ENCODE results near the gene UNC5A.

DNA sequence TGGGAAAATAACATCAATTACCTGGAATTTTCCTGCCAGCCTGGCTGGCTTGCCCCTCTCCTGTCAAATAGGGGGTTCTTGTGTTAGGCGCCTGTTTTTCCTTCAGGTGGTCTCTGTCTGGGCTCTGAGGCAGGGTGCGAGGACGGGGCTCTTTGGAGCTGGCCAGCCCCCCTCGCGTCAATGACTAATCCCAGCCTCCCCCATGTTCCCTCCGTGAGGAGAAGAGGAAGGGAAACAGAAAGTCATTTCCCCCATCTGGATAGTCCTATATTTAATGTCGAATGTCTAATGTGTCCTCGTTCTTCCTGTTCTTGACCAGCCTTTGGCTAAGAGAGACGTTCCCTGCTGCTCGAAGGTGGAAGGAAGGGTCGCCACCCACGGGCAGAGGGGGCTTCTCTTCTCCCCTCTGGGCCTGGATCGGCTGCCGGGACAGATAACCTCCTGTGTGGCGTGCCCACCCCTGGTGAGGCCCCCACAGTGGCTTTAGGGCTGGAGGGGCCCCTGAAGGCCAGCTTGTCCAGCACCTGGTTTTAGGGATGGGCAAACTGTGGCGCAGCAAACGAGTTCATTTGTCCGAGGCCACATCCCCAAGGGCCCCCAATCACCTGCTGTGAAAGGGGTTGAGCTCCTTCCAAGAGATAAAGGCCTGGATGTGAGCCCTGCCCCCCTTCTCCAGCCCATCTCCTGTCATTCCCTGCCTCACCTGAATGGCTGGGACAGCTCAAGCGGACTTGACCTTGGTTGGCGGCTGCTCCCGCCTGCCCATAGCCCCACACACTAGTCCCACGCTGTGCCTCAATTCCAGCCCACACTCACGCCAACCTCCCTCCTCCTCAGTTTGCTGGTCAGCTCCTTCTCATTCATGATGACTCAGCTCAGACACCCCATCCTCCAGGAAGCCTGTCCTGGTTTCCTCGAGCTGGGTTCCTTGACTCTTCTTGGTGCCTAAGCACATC lies 35.9 kb upstream of the UNC5A start:
- TF ChIP-seq, protein P1, sequence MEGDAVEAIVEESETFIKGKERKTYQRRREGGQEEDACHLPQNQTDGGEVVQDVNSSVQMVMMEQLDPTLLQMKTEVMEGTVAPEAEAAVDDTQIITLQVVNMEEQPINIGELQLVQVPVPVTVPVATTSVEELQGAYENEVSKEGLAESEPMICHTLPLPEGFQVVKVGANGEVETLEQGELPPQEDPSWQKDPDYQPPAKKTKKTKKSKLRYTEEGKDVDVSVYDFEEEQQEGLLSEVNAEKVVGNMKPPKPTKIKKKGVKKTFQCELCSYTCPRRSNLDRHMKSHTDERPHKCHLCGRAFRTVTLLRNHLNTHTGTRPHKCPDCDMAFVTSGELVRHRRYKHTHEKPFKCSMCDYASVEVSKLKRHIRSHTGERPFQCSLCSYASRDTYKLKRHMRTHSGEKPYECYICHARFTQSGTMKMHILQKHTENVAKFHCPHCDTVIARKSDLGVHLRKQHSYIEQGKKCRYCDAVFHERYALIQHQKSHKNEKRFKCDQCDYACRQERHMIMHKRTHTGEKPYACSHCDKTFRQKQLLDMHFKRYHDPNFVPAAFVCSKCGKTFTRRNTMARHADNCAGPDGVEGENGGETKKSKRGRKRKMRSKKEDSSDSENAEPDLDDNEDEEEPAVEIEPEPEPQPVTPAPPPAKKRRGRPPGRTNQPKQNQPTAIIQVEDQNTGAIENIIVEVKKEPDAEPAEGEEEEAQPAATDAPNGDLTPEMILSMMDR (IDR thresholded peaks at IDR 0.05), result no peak
- TF ChIP-seq POLR2A (IDR thresholded peaks at IDR 0.05), result no peak

Data from heart left ventricle (tissue), 13 donors.